Activated CD4-positive, alpha-beta T cell treated with anti-CD3 and anti-CD28 coated beads, Interleukin-2, amount 50 U/mL, for 4 hours (primary cell): Measurements from ENCODE around the gene ANLN.
"Not testable (repeated sequence)": the region's sequence is repeated elsewhere in the genome, so short reads cannot be mapped to it uniquely, and the experiment has no call there.

Experiments used
- DNase-seq, 2 experiments: peaks; one replicate each; pipeline ENCODE4 v3.0.0-alpha.2; 2020

ANLN gene, protein sequence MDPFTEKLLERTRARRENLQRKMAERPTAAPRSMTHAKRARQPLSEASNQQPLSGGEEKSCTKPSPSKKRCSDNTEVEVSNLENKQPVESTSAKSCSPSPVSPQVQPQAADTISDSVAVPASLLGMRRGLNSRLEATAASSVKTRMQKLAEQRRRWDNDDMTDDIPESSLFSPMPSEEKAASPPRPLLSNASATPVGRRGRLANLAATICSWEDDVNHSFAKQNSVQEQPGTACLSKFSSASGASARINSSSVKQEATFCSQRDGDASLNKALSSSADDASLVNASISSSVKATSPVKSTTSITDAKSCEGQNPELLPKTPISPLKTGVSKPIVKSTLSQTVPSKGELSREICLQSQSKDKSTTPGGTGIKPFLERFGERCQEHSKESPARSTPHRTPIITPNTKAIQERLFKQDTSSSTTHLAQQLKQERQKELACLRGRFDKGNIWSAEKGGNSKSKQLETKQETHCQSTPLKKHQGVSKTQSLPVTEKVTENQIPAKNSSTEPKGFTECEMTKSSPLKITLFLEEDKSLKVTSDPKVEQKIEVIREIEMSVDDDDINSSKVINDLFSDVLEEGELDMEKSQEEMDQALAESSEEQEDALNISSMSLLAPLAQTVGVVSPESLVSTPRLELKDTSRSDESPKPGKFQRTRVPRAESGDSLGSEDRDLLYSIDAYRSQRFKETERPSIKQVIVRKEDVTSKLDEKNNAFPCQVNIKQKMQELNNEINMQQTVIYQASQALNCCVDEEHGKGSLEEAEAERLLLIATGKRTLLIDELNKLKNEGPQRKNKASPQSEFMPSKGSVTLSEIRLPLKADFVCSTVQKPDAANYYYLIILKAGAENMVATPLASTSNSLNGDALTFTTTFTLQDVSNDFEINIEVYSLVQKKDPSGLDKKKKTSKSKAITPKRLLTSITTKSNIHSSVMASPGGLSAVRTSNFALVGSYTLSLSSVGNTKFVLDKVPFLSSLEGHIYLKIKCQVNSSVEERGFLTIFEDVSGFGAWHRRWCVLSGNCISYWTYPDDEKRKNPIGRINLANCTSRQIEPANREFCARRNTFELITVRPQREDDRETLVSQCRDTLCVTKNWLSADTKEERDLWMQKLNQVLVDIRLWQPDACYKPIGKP

DNA sequence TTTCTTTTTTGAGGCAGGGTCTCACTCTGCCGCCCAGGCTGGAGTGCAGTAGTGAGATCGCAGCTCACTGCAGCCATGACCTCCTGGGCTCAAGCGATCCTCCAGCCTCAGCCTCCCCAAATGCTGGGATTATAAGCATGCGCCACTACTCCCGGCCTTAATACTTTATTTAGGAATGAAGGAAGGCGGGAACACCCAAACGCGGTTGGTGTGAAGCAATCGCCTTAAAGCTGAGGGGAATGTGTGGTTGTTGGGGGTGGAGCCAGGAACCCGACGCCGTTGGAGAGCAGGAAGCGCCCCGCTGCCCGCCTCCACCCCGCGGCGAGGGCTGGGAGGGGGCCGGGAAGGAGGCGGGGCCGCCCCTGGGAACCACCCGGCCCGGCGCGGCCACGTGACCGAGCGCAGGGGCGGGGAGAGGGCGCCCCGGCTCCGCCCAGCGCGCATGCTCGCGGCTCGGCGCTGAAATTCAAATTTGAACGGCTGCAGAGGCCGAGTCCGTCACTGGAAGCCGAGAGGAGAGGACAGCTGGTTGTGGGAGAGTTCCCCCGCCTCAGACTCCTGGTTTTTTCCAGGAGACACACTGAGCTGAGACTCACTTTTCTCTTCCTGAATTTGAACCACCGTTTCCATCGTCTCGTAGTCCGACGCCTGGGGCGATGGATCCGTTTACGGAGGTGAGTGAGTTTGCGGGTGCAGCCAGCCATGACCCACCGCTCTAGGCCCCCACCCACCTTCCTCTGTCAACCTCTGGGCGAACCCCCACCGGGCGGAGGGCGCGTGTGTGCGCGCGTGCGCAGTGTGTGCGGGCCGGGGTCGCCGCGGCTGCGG lies at the start of gene ANLN:
ANLN (plus strand) TSS at position 492 of the 828 bp plus-strand sequence; CDS start at position 657, 165 bp downstream.
- peak; percentile 71 to 74 for DNase-seq

DNA sequence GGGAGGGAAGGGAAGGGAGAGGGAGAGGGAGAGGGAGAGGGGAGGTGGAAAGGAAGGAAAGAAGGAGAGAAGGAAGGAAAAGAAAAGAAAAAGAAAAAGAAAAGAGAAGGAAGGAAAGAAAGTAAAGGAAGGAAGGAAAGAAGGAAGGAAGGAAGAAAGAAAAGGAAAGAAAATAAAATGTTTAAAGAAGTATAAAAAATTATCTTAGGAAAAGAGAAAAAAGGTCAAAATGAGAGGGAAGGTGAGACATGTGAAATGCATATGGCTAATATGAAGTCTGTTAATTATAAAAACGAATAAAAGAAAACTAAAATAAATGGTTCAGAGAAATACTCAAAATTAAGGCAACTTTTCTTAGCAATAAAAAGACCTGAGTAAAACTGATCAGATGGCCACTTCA lies 46.1 kb upstream of the ANLN start:
- DNase-seq: no peak

DNA sequence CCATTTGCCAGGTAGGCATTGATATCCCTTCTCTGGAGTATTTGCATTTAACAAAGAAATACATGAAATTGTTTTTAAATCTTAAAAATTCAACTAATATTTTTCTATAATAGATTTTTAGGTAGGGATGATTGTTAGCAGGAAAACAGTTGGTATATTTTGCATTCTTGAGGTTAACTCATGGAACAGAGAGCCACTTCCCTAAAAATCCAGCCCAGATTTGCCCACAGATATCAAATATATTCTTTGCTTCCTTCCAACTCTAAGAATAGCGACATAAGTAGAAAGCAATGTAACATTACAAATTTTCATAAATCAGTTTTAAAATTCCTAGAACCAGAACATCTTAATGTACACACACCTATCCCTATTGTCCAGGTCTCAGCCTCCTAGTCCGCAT lies 45.0 kb upstream of the ANLN start:
- no peak for DNase-seq

DNA sequence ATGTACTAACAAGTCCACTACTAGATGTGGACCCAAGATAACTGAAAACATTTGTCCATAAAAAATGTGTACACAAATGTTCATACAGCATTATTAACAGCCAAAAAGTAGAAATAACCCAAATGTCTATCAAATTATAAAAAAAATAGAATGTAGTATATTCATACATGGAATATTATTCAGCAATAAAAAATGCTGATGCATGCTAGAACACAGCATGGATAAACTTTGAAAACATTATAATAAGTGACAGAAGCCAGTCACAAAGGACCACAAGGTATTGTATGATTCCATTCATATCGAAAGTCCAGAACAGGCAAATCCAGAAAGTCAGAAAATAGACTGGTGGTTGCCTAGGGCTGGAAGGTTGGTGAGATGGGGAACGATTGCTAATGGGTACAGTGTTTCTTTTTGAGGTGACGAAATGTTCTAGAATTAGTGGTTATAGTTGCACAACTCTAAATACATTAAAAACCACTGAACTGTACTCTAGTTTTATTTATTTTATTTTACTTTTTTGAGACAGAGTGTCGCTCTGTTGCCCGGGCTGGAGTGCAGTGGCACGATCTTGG lies 43.3 kb upstream of the ANLN start:
- no peak for DNase-seq

DNA sequence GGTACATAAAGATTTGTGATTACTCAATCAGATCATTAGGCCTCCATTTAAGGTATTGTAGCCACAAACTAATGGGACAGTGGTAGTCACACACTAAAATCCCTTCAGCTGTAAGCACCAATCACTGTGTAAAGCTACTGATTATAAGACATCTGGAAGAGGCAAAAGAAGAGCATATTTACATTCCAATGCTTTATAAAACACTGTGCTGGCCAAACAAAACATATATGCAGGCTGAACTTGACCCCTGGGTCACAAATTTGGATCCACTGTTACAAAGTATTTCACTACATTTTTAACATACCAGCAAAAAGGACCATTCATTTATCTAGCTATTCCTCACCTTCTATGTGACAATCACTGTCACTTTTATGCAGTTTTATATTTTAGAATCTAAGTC lies 41.4 kb upstream of the ANLN start:
- no peak for DNase-seq

DNA sequence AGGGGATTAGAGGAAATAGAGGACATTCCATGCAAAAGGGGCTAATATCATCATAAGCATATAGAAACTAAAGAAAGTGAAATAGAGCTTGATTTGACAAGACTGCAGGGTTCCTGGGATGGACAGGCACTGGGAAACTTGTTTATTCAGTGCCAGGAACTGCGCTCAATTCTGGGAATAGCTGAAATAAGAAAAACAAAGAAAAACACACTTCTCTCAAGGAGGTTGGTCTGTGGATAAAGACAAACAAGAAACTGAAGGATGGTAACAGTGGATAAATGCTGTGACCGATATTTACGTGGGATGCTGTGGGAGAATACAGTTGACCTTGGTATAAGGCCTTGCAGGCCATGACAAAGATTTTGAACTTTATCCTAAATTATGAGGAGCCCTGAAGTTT lies 40.9 kb upstream of the ANLN start:
- no peak for DNase-seq

DNA sequence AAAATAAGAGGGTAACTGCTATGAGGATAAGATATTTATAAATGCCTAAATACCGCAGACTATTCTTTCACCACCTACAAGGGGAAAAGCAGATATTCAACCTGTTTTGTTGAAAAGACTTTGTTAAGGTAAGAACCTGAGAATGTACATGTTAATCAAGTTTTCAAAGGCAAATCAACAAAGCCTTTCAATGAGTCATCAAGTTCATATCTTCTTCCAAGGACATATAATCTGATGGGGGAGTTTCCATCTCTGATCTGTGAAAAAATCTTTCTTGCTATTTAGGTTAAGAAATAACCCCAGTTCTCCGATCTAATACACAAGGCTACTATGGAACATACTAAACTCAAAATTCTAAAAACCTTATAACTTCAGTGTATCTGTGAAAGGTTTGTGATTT lies 40.0 kb upstream of the ANLN start:
- DNase-seq: no peak

DNA sequence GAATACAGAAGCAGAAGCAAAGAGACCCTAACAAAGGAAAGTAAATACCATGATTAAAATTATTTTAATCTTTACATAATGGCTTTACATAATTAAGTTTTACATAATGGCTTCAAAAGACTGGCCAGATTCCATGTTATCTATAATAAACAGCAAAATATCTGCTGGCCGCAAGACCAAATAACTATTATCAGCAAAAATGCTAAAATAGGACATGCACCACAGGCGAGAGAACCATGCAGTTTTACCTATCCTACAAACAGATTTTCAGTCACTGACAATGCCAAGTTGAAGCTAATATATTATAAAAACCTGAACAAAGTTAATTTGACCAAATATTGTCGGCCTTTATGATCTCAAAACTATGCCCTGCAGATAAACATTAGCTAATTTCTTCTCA lies 34.2 kb upstream of the ANLN start:
- DNase-seq: no peak

DNA sequence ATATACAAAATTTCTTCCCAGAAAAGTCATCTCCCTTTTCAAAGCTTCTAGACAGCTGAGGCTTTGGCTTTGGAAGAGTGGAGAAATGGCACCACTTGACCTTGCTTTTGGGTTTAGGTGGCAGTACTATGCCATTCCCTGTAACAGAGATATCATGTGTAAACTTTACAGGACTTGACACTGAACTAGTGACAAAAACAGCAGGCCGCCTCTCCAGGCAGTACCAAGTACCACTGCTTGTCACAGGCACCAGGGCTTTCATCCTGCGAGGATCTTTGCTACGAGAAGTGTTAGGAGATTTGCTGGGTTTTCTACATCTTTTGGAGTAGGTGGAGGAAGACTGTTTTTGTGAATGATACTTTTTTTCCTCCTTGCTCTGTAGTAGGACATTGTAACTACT lies 32.6 kb upstream of the ANLN start:
- DNase-seq: no peak

DNA sequence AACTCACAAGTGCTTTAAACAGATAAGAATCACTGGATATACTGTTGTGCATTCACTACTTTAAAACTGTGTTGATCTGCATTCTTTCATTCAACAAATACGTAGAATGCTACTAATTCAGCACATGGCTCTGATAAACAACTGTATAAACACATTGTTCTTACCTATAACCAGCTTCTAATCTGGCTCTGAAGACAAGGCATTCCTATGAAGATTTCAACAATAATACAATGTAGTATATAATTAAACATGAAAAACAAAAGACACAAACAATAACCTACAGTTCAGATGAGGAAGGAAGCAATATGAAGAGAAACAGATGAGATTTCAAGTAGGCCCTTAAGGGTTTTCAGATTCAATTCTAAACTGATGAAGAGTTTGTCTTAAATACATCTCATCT lies 31.1 kb upstream of the ANLN start:
- no peak for DNase-seq

DNA sequence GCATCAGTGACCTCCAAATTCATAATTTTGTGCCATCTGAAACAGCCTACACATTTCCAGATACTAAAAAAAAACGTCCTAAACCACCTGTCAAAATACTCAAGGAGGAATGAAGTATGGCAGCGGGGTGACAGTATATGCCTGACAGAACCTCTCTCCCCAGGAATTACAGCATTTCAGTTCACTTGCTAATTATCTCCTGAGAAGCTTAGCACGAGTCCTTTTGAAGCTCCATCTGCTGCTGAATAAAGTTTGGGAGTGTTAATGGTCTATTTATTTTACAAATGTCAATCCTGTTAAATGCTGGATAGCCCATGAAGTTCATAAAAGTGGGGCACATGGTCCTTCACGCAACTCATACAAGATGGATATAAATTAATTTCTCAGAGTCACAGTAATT lies 29.4 kb upstream of the ANLN start:
- DNase-seq: no peak

DNA sequence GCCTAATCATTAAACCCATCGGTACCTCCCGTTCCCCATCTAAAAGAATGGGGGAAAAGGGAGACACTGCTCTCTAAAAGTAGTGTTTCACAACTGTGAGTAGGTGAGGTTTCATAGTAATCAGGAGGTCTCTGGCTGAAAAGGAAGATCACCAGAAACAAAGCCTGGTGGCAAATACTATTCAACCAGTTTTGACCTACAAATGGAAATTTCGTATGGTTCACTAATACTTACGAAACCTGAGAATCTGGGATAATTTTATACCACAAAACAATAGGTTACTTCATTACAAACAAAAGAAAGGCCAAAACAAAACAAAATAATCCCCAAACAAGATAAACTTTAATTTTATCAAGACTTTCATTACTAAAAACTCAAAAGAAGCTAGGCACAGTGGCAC lies 28.4 kb upstream of the ANLN start:
- no peak for DNase-seq

DNA sequence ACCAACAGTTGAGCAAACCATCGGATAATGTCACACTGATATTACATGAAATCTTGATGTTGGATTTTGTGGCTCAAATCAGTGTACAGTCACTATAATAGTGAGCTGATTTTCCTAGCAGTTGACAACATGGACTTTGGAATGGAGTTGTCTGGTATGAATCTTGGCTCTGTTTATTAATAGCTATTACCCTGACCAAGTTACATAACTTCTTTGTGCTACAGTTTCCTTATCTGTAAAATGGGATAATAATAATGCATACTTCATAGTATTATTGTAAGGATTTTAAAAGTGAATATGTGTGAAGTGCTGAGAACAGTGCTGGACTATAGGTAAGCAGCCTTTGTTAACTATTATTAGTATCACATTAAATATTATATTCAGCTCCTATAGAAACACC lies 26.1 kb upstream of the ANLN start:
- no peak for DNase-seq

DNA sequence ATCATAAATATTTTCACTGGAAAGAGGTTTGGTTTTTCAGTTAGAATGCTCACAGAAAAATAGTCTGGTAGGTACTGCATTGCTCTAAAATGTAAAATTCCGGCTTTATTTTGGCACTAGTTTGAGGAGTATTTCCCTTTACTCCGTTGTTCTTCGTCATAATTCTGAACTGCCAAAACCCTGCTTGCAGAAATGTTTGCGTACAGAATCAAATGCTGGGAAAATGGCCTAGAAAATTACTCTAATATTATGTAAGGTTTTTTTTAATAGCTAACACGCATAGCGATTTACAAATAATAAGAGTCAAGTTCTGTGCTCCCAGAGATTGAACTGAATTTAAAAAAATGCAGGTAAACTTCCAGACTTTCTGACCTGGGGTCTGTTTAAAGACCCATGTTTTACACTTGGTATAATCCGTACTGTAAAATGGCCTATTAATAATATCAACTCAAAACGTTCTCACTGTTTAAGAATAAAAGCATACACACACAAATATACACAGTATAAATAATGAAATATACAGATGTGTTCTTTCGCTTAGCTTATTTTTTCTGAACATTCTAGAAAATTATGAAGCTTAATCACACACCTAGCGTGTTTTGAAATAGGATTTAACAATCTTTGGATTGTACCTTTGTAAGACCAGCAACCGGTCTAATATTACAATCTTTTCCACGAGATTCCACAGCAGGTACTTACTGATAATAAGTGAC lies 23.5 kb upstream of the ANLN start:
- no peak for DNase-seq

DNA sequence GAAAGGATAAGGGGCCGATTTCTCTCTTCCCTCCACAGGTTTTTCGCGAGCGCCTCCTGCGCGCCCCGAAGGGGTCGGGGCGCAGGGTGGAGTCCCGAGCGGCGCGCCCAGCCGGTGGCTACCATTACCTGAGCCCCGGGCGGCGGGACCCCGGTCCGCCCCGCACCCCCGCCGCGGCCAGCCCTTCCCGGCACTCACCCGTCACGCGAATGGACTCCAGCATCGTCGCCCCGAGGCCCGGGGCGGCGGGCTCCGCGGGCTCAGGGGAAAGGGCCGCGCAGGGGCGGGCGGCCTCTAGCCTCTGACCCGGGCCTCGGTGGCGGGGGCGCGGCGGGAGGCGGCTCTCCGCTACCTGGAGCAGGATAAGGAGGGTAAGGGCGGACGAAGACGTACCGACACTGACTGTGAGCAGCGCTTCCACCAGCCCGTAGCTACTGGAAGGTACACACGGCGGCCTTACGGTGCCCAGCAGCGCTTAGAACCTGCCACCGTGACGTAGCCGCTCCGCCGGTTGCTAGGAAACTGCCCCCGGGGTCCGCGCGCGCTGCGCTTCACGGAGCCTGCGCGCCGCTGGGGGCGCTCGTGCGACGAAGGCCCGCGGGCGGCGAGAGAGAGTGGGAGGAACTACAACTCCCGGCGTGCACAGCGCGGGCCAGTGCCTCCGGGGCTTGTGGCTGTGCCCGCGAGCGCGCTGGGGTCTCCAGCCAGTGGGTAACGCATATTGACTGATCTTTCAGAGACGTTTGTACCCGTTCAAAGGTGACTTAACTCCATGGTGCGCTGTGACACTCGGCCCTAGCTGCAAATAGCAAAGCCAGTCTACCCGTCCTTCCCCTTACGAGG lies 22.7 kb upstream of the ANLN start:
- peak; percentile 87 to 89 for DNase-seq

DNA sequence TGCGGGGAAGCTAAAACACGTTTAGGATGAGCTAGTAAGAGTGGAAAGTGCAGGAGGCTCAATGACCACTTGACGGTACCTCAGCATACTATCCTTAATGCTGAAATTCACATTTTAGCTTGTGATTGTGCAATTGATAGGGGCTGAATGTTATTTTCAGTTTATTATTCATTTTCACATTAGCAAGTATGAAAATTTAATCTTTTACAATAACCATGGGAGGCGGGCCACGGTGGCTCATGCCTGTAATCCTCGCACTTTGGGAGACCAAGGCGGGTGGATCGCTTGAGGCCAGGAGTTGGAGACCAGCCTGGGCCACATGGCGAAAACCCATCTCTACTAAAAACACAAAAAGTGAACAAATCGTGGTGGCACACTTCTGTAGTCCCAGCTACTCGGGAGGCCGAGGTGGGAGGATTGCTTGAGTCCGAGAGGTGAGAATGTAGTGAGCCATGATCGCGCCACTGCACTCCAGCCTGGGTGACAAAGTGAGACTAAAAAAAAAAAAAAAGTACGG lies 22.0 kb upstream of the ANLN start:
- no peak for DNase-seq

DNA sequence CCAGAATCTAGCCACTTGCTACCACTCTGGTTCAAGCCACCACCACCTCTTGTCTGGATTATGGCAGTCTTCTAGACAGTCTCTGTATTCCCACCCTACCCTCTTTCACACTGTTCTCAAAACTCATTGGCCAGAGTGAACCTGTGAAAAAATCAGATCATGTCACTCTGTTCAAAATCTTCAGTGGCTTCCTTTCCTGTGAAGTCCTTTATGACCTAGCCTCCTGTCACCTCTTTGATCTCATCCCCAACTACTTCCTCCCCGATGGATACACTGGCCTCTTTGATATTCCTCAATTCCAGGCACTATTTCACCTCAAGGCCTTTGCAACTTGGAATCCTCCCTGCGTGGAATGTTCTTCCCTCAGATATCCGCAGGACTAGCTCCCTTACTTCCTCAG lies 21.2 kb upstream of the ANLN start:
- DNase-seq: no peak

DNA sequence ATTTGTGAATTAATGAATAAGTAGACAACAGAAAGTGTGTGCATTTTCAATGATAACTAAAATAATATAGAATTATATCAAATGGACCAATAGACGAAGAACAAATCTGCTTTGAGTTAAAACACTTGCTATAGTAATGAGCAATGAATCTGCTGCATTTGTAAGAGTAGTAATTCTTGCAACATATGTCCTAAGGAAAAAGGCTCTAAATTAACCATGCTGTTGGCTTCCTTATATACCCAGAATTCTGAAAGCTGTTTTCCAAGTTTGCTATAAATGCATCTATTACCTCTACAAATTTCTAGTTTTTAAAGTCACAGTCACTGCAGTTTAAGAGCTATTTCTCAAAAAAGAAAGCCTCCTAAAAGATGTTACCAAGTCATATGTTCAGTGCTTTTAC lies 20.5 kb upstream of the ANLN start:
- DNase-seq: no peak

DNA sequence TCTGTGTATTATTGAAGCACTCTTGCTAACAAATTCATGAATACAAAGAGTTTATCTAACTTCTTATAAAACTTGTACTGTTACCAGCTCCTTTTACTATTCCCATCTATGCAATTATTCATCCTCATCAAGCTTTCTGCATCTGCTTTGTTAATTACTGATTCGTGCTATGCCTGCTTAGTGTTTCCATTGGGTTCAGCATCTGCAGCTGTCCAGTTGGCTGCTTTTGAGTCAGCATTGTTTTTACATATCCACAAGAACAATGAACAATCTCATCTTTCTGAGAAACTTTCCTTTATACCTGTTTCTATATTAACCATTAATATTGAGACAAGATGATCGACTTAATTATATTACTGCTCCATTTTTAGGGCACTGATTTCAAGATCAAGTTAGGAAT lies 19.6 kb upstream of the ANLN start:
- no peak for DNase-seq

DNA sequence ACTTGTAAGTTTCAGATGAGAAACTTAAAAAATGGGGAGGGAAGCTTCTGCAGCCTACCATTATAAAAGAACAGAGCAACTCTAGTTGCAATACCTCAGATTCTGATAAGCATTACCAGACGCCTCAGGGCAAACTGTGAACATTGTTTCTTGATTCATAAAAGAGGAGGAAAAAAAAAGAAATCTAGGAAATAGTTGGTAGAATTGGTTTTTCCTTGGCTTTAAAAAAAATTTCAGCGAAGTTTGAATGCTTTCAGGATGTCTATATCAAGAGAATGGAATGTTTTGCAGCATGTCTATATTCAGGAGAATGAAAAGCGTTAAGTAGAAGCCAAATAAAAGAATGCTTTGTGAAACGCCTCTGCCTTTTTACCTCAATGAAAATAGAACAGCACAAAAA lies 17.5 kb upstream of the ANLN start:
- DNase-seq: no peak

DNA sequence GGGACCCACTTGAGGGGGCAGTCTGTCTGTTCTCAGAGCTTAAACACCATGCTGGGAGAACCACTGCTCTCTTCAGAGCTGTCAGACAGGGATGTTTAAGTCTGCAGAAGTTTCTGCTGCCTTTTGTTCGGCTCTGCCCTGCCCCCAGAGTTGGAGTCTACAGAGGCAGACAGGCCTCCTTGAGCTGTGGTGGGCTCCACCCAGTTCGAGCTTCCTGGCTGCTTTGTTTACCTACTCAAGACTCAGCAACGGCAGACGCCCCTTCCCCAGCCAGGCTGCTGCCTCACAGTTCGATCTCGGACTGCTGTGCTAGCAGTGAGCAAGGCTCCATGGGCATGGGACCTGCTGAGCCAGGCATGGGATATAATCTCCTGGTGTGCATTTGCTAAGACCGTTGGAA lies 11.1 kb upstream of the ANLN start:
- DNase-seq: not testable (repeated sequence)
